H9 (cell line): ENCODE measurements around the gene LAP3. TPM values are rescaled to one million over a fixed set of nuclear protein-coding genes. Genes with fewer than 3 reads are reported as not detected.
A peak's percentile ranks its signal among the peaks of the same experiment; 100 is the strongest.

Experiments
- DNase-seq: peaks from one replicate; pipeline ENCODE4 v3.0.0-alpha.2; 2017
- H2AFZ ChIP-seq: one replicate; pipeline ENCODE4 v1.6.1; 2013; ENCODE audit warnings: mild to moderate bottlenecking, low read length, control low read depth, moderate library complexity
- H2AK5ac ChIP-seq: 2 replicates; pipeline ENCODE4 v1.6.1; 2013; ENCODE audit warnings: low read length, control low read depth, mixed read lengths; ENCODE audit not compliant: insufficient read length
- H2BK120ac ChIP-seq: one replicate; pipeline ENCODE4 v1.6.1; 2013; ENCODE audit warnings: low read depth, mild to moderate bottlenecking, low read length, control low read depth, inconsistent platforms; ENCODE audit not compliant: poor library complexity, severe bottlenecking
- H2BK12ac ChIP-seq: 2 replicates; pipeline ENCODE4 v1.6.1; 2013; ENCODE audit warnings: low read length, control low read depth, mixed read lengths, low read depth; ENCODE audit not compliant: insufficient read length
- H2BK15ac ChIP-seq: 2 replicates; pipeline ENCODE4 v1.6.1; 2013; ENCODE audit warnings: low read depth, low read length, control low read depth
- H2BK20ac ChIP-seq: one replicate; pipeline ENCODE4 v1.6.1; 2013; ENCODE audit warnings: low read depth, mild to moderate bottlenecking, low read length, control low read depth, inconsistent platforms; ENCODE audit not compliant: poor library complexity, severe bottlenecking
- H2BK5ac ChIP-seq: 2 replicates; pipeline ENCODE4 v1.6.1; 2013; ENCODE audit warnings: low read length, control low read depth, mixed read lengths; ENCODE audit not compliant: insufficient read length
- H3K14ac ChIP-seq: 2 replicates; pipeline ENCODE4 v1.6.1; 2013; ENCODE audit warnings: low read length, control low read depth; ENCODE audit not compliant: insufficient read depth
- H3K18ac ChIP-seq: 2 replicates; pipeline ENCODE4 v1.6.1; 2013; ENCODE audit warnings: low read depth, mild to moderate bottlenecking, mixed read lengths, low read length, control low read depth; ENCODE audit not compliant: insufficient read length
- H3K23ac ChIP-seq: 2 replicates; pipeline ENCODE4 v1.6.1; 2013; ENCODE audit warnings: low read length, control low read depth, mixed read lengths, low read depth; ENCODE audit not compliant: insufficient read length
- H3K23me2 ChIP-seq: 2 replicates; pipeline ENCODE4 v1.6.1; 2013; ENCODE audit warnings: low read depth, mild to moderate bottlenecking, mixed read lengths, low read length, control low read depth; ENCODE audit not compliant: insufficient read length, poor library complexity, severe bottlenecking
- H3K27ac ChIP-seq: 2 replicates; pipeline ENCODE4 v1.5.1; 2013; ENCODE audit warnings: low read length, control low read depth, mixed read lengths, low read depth; ENCODE audit not compliant: insufficient read length
- H3K27me3 ChIP-seq: 2 replicates; pipeline ENCODE4 v1.6.1; 2013; ENCODE audit warnings: low read length, control low read depth, inconsistent platforms; ENCODE audit not compliant: insufficient read depth
- H3K4ac ChIP-seq: 2 replicates; pipeline ENCODE4 v1.6.1; 2013; ENCODE audit warnings: low read depth, mild to moderate bottlenecking, control low read depth, inconsistent platforms, low read length, moderate library complexity
- H3K4me1 ChIP-seq: 2 replicates; pipeline ENCODE4 v1.6.1; 2013; ENCODE audit warnings: low read length, control low read depth, inconsistent platforms; ENCODE audit not compliant: insufficient read depth
- H3K4me2 ChIP-seq: 2 replicates; pipeline ENCODE4 v1.6.1; 2013; ENCODE audit warnings: low read length, control low read depth, mixed read lengths; ENCODE audit not compliant: insufficient read length, insufficient read depth
- H3K56ac ChIP-seq: 2 replicates; pipeline ENCODE4 v1.6.1; 2013; ENCODE audit warnings: low read depth, mild to moderate bottlenecking, mixed read lengths, low read length, control low read depth; ENCODE audit not compliant: insufficient read length
- H3K79me1 ChIP-seq: 2 replicates; pipeline ENCODE4 v1.6.1; 2013; ENCODE audit warnings: low read depth, mild to moderate bottlenecking, moderate library complexity, low read length, control low read depth, inconsistent platforms; ENCODE audit not compliant: insufficient read depth, poor library complexity, severe bottlenecking
- H3K79me2 ChIP-seq: 2 replicates; pipeline ENCODE4 v1.6.1; 2013; ENCODE audit warnings: low read length, control low read depth, inconsistent platforms; ENCODE audit not compliant: insufficient read depth
- H3K9ac ChIP-seq: 2 replicates; pipeline ENCODE4 v1.6.1; 2013; ENCODE audit warnings: low read length, control low read depth, mixed read lengths; ENCODE audit not compliant: insufficient read length; ENCODE audit errors: extremely low read depth
- H3K9me3 ChIP-seq: one replicate; pipeline ENCODE4 v1.6.1; 2013; ENCODE audit warnings: low read depth, low read length, inconsistent platforms; ENCODE audit not compliant: control insufficient read depth
- H3T11ph ChIP-seq: one replicate; pipeline ENCODE4 v1.6.1; 2013; ENCODE audit warnings: mild to moderate bottlenecking, low read length, control low read depth, inconsistent platforms
- H4K20me1 ChIP-seq: one replicate; pipeline ENCODE4 v1.6.1; 2013; ENCODE audit not compliant: control insufficient read depth, insufficient read length, insufficient read depth
- H4K5ac ChIP-seq: 2 replicates; pipeline ENCODE4 v1.6.1; 2013; ENCODE audit warnings: low read depth, mild to moderate bottlenecking, mixed read lengths, low read length, control low read depth; ENCODE audit not compliant: insufficient read length
- H4K8ac ChIP-seq: replicated peaks from 2 replicates; pipeline ENCODE4 v1.6.1; 2013; ENCODE audit warnings: low read length, control low read depth, mixed read lengths, low read depth; ENCODE audit not compliant: insufficient read length
- H4K91ac ChIP-seq: 2 replicates; pipeline ENCODE4 v1.6.1; 2013; ENCODE audit warnings: low read depth, mild to moderate bottlenecking, moderate library complexity, mixed read lengths, low read length, control low read depth; ENCODE audit not compliant: insufficient read length
- H3K27ac Mint-ChIP-seq, 3 experiments: 2 replicates in 2 of 3; 3 replicates in 1 of 3; pipeline ENCODE4 v1.8.0; 2020 to 2021; ENCODE audit warnings: mixed read lengths in 3 of 3, mild to moderate bottlenecking in 1 of 3, moderate library complexity in 1 of 3
- H3K27me3 Mint-ChIP-seq: 2 replicates; pipeline ENCODE4 v1.8.0; 2021; ENCODE audit warnings: low read depth, mild to moderate bottlenecking, moderate library complexity, mixed read lengths
- H3K36me3 Mint-ChIP-seq, 3 experiments: 2 replicates in 2 of 3; 3 replicates in 1 of 3; pipeline ENCODE4 v1.8.0; 2020 to 2021; ENCODE audit warnings: low read depth in 3 of 3, mixed read lengths in 3 of 3; ENCODE audit not compliant: insufficient read depth in 1 of 3
- H3K4me1 Mint-ChIP-seq, 2 experiments: 2 replicates each; pipeline ENCODE4 v1.8.0; 2020; ENCODE audit warnings: mixed read lengths in 2 of 2
- H3K4me3 Mint-ChIP-seq, 2 experiments: 2 replicates in 1 of 2; 3 replicates in 1 of 2; pipeline ENCODE4 v1.8.0; 2020 to 2021; ENCODE audit warnings: mild to moderate bottlenecking in 2 of 2, mixed read lengths in 2 of 2, moderate library complexity in 1 of 2
- H3K9me3 Mint-ChIP-seq, 2 experiments: 2 replicates in 1 of 2; 3 replicates in 1 of 2; pipeline ENCODE4 v1.8.0; 2020; ENCODE audit warnings: mild to moderate bottlenecking in 2 of 2, mixed read lengths in 2 of 2, moderate library complexity in 1 of 2
- WGBS: extraction: QIAGEN DNeasy Blood & Tissue Kit; methylation state at CpG from one replicate; pipeline ENCODE4 v1.1.7; 2013; ENCODE audit warnings: missing lambda C conversion rate, low lambda C conversion rate, mixed read lengths; ENCODE audit not compliant: insufficient read length; ENCODE audit errors: extremely low coverage; 5-methylcytosine and 5-hydroxymethylcytosine counted together
- total RNA-seq: library from RNA; stranded (reverse); gene quantifications from 2 replicates; pipeline ENCODE4 v1.2.1, GENCODE V29; 2021
- TF ChIP-seq, protein P1 (sequence below): fragments of 200-600 bp; sonication (generic); conservative IDR thresholded peaks from 3 replicates; pipeline ENCODE4 v1.8.0; 2021; ENCODE audit warnings: antibody characterized with exemption, mild to moderate bottlenecking

The LAP3 gene
- total RNA-seq, 1 experiment from 2014 or later: 53.2 TPM

DNA sequence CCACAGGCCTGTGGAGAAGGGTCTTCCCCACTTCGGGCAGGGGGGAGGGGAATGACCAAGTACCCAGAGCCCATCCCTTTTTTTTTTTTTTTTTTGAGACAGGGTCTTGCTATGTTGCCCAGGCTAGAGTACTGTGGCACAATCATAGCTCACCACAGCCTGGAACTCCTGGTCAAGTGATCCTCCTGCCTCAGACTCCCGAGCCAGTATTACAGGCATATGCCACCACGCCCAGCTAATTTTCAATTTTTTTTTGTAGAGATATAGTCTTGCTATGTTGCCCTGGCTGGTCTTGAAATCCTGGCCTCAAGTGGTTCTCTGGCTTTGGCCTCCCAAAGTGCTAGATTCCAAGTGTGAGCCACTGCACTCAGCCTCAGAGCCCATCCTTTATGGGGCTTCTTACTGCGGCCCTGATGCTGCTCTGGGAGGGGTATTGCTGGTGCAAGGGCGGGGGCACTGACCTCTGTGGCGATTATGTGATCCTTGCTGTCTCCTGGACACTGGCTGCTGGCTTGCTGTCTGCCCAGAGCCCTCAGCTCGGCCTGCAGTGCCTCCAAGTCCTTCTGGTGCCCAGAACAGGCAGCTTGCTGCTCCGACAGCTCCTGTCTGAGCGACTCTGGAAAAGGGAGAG lies 70.3 kb downstream of the LAP3 start:
- no peaks in the 10 kb centered on the region for H3K4me1 Mint-ChIP-seq
- Histone ChIP-seq H2AK5ac (no peak overlapping the region), H2AFZ (no peak overlapping the region), H2BK5ac (no peak overlapping the region), H2BK12ac (no peak overlapping the region), H3K56ac (no peak overlapping the region), H3K23ac (no peak overlapping the region), H3K14ac (0 out of 2 replicates have a peak overlapping the region, but pooled peaks have one; percentile 36), H3T11ph (no peak overlapping the region), H3K27me3 (no peaks in the 10 kb centered on the region), H3K79me1 (no peaks in the 10 kb centered on the region), H3K4me1 (no peaks in the 10 kb centered on the region), H3K4me2 (no peak overlapping the region), H3K27ac (no peak overlapping the region), H3K9me3 (no peaks in the 10 kb centered on the region), H4K20me1 (no peaks in the 10 kb centered on the region), H3K23me2 (no peaks in the 10 kb centered on the region), H4K8ac (no peak overlapping the region), H2BK15ac (no peak overlapping the region), H3K4ac (no peak overlapping the region), H3K9ac (no peak overlapping the region), H4K91ac (no peak overlapping the region), H2BK120ac (no peak overlapping the region), H4K5ac (no peak overlapping the region), H3K79me2 (no peaks in the 10 kb centered on the region), H3K18ac (no peak overlapping the region), H2BK20ac (no peak overlapping the region)
- peaks cover 15% of the 10 kb centered on the region for H3K27me3 Mint-ChIP-seq
- no CpG with 5 or more reads among the region's 9 CpGs for WGBS
- peaks cover 12 to 15% (median 13%) of the 10 kb centered on the region in 3 experiments; a peak in 6 of 7 replicates for H3K36me3 Mint-ChIP-seq
- H3K9me3 Mint-ChIP-seq: peaks cover 13 to 18% of the 10 kb centered on the region in 2 experiments; a peak in 4 of 5 replicates
- DNase-seq: no peak
- TF ChIP-seq, protein P1, sequence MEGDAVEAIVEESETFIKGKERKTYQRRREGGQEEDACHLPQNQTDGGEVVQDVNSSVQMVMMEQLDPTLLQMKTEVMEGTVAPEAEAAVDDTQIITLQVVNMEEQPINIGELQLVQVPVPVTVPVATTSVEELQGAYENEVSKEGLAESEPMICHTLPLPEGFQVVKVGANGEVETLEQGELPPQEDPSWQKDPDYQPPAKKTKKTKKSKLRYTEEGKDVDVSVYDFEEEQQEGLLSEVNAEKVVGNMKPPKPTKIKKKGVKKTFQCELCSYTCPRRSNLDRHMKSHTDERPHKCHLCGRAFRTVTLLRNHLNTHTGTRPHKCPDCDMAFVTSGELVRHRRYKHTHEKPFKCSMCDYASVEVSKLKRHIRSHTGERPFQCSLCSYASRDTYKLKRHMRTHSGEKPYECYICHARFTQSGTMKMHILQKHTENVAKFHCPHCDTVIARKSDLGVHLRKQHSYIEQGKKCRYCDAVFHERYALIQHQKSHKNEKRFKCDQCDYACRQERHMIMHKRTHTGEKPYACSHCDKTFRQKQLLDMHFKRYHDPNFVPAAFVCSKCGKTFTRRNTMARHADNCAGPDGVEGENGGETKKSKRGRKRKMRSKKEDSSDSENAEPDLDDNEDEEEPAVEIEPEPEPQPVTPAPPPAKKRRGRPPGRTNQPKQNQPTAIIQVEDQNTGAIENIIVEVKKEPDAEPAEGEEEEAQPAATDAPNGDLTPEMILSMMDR: no peak
- H3K4me3 Mint-ChIP-seq: no peak overlapping the region
- H3K27ac Mint-ChIP-seq: no peak overlapping the region
